HCT116 (cell line): ENCODE results near the gene TMEM109. TPM values are rescaled to one million over a fixed set of nuclear protein-coding genes. Genes with fewer than 3 reads are reported as not detected.

Experiments
- ATAC-seq: fragments of 200-7000 bp; cut with Tn5 transposase; 2 replicates; pipeline ENCODE4 v1.9.1; 2020; ENCODE audit warnings: mild to moderate bottlenecking, moderate library complexity
- BruUV-seq: library from RNA; stranded (reverse); fragments of 400-500 nt; replicated peaks from 2 replicates; lab custom pipeline; 2021; lab: Mats Ljungman, UMichigan
- CTCF ChIA-PET: fragments of 300-600 bp; sonication (Branson Sonifier 250); formaldehyde crosslinking; loops from one replicate; lab custom pipeline; 2021; ENCODE audit warnings: antibody characterized with exemption; lab: Charles Lee
- POLR2A ChIA-PET: fragments of 300-600, 350-600 bp; sonication (Branson Sonifier 250); formaldehyde crosslinking; loops from one replicate; lab custom pipeline; 2021; ENCODE audit warnings: antibody characterized with exemption; lab: Charles Lee
- RAD21 ChIA-PET, 2 experiments: fragments of 300-600 bp; sonication (Branson Sonifier 250); formaldehyde crosslinking; loops; one replicate each; lab custom pipeline; 2023; ENCODE audit warnings: low total read pairs in 2 of 2; ENCODE audit not compliant: uncharacterized antibody in 2 of 2, unreplicated experiment in 2 of 2, low non-redundant PET in 1 of 2; lab: Charles Lee
- DNase-seq: peaks from one replicate; pipeline ENCODE4 v3.0.0-alpha.2; 2010; ENCODE audit warnings: low read depth, low spot score
- H2AFZ ChIP-seq: fragments of 200-600 bp; shearing (Covaris generic), sonication (generic); 2 replicates; pipeline ENCODE4 v1.6.1; 2017; ENCODE audit warnings: low read depth, mixed run types, mixed read lengths, antibody characterized with exemption, low read length; ENCODE audit not compliant: poor library complexity, severe bottlenecking
- H3K27ac ChIP-seq: 2 replicates; pipeline ENCODE4 v1.5.1; 2012; ENCODE audit warnings: low read depth, low read length
- H3K27me3 ChIP-seq: fragments of 200-600 bp; sonication (generic); 2 replicates; pipeline ENCODE4 v1.6.1; 2016; ENCODE audit warnings: mixed run types, low read length, mixed read lengths; ENCODE audit not compliant: insufficient read depth
- H3K36me3 ChIP-seq, 2 experiments: fragments of 200-500 bp in 1 of 2; fragments of 200-600 bp in 1 of 2; sonication (Bioruptor generic) in 1 of 2; sonication (generic) in 1 of 2; 2 replicates each; pipeline versions ENCODE4 v1.5.1 to v1.6.1; 2014 to 2016; ENCODE audit warnings: low read length in 2 of 2, inconsistent platforms in 1 of 2, mixed read lengths in 1 of 2, mixed run types in 1 of 2; ENCODE audit not compliant: insufficient read depth in 2 of 2, control insufficient read depth in 1 of 2
- H3K4me1 ChIP-seq, 2 experiments: fragments of 200-600 bp in 1 of 2; sonication (generic) in 1 of 2; 2 replicates each; pipeline versions ENCODE4 v1.5.1 to v1.6.1; 2012 to 2017; ENCODE audit warnings: low read length in 2 of 2, inconsistent platforms in 1 of 2, mild to moderate bottlenecking in 1 of 2, mixed read lengths in 1 of 2, mixed run types in 1 of 2, moderate library complexity in 1 of 2; ENCODE audit not compliant: insufficient read depth in 2 of 2, control insufficient read depth in 1 of 2
- H3K4me2 ChIP-seq: fragments of 200-600 bp; sonication (generic); 2 replicates; pipeline ENCODE4 v1.6.1; 2017; ENCODE audit warnings: mixed run types, low read length, mixed read lengths
- H3K4me3 ChIP-seq, 2 experiments: fragments of 200-600 bp in 1 of 2; sonication (generic) in 1 of 2; replicated peaks in 1 of 2; 2 replicates each; pipeline ENCODE4 v1.5.1; 2011 to 2016; ENCODE audit warnings: low read length in 2 of 2, control low read depth in 1 of 2, low read depth in 1 of 2, mild to moderate bottlenecking in 1 of 2, mixed read lengths in 1 of 2, mixed run types in 1 of 2
- H3K79me2 ChIP-seq: fragments of 200-600 bp; sonication (generic); 2 replicates; pipeline ENCODE4 v1.6.1; 2017; ENCODE audit warnings: mild to moderate bottlenecking, mixed run types, low read length, moderate library complexity, mixed read lengths; ENCODE audit not compliant: insufficient read depth
- H3K9ac ChIP-seq: fragments of 200-600 bp; sonication (generic); 2 replicates; pipeline ENCODE4 v1.6.1; 2016; ENCODE audit warnings: low read length, mixed read lengths
- H3K9me2 ChIP-seq: fragments of 200-600 bp; sonication (generic), shearing (Covaris generic); 2 replicates; pipeline ENCODE4 v1.6.1; 2017; ENCODE audit warnings: mixed run types, mild to moderate bottlenecking, moderate library complexity; ENCODE audit not compliant: insufficient read depth
- H3K9me3 ChIP-seq, 2 experiments: fragments of 200-500 bp in 1 of 2; fragments of 200-600 bp in 1 of 2; sonication (Bioruptor generic) in 1 of 2; sonication (generic) in 1 of 2; 2 replicates each; pipeline ENCODE4 v1.6.1; 2014 to 2017; ENCODE audit warnings: low read length in 2 of 2, mixed read lengths in 2 of 2, inconsistent platforms in 1 of 2, low read depth in 1 of 2, mild to moderate bottlenecking in 1 of 2, mixed run types in 1 of 2, moderate library complexity in 1 of 2; ENCODE audit not compliant: control insufficient read depth in 1 of 2, insufficient read depth in 1 of 2
- H4K20me1 ChIP-seq: fragments of 200-600 bp; sonication (generic), shearing (Covaris generic); 2 replicates; pipeline ENCODE4 v1.6.1; 2017; ENCODE audit warnings: mixed run types, mild to moderate bottlenecking, moderate library complexity; ENCODE audit not compliant: insufficient read depth
- CBX3 ChIP-seq: IDR thresholded peaks from 2 replicates; pipeline ENCODE4 v1.6.1; 2012; ENCODE audit warnings: low read depth
- EGR1 ChIP-seq: IDR thresholded peaks from 2 replicates; pipeline ENCODE4 v1.6.1; 2012; ENCODE audit warnings: low read depth
- ELF1 ChIP-seq: IDR thresholded peaks from 2 replicates; pipeline ENCODE4 v1.6.1; 2012; ENCODE audit warnings: low read depth, borderline replicate concordance
- POLR2A ChIP-seq: IDR thresholded peaks from 2 replicates; pipeline ENCODE4 v1.7.0; 2011; ENCODE audit warnings: borderline replicate concordance; ENCODE audit not compliant: insufficient read depth, insufficient read length; ENCODE audit errors: extremely low read depth
- POLR2AphosphoS5 ChIP-seq: IDR thresholded peaks from 2 replicates; pipeline ENCODE4 v1.6.1; 2011; ENCODE audit warnings: mild to moderate bottlenecking, low read depth, low read length, moderate library complexity
- SIN3A ChIP-seq: IDR thresholded peaks from 2 replicates; pipeline ENCODE4 v1.6.1; 2012; ENCODE audit warnings: low read depth
- SRF ChIP-seq: IDR thresholded peaks from 2 replicates; pipeline ENCODE4 v1.6.1; 2012; ENCODE audit warnings: low read depth
- TCF7L2 ChIP-seq: IDR thresholded peaks from 2 replicates; pipeline ENCODE4 v1.7.0; 2011; ENCODE audit warnings: borderline replicate concordance, inconsistent platforms; ENCODE audit not compliant: insufficient read depth, insufficient read length; ENCODE audit errors: extremely low read depth
- YY1 ChIP-seq: IDR thresholded peaks from 2 replicates; pipeline ENCODE4 v1.6.1; 2011; ENCODE audit warnings: low read length, low read depth, moderate library complexity, mild to moderate bottlenecking; ENCODE audit not compliant: insufficient replicate concordance; ENCODE audit errors: extremely low read depth
- ZBTB33 ChIP-seq: IDR thresholded peaks from 2 replicates; pipeline ENCODE4 v1.6.1; 2011; ENCODE audit warnings: mild to moderate bottlenecking, low read length, moderate library complexity; ENCODE audit not compliant: insufficient replicate concordance; ENCODE audit errors: extremely low read depth
- ZFX ChIP-seq: fragments of 450-650 bp; IDR thresholded peaks from 2 replicates; pipeline ENCODE4 v1.6.1; 2017
- intact Hi-C: fragments of 100-400 bp; cut with micrococcal nuclease; formaldehyde crosslinking; loops from 2 replicates; pipeline ENCODE4 v1.10.0; 2022
- total RNA-seq: library from RNA; stranded (reverse); gene quantifications from one replicate; pipeline ENCODE4 v1.2.1, GENCODE V29; 2021; ENCODE audit not compliant: unreplicated experiment
- TF ChIP-seq, protein P1 (sequence below): IDR thresholded peaks from 2 replicates; pipeline ENCODE4 v1.6.1; 2012
- TF ChIP-seq, protein P2 (sequence below), 3 experiments: fragments of 200-600 bp in 1 of 3; sonication (generic) in 1 of 3; IDR thresholded peaks in 2 of 3; conservative IDR thresholded peaks in 1 of 3; 2 replicates each; pipeline ENCODE4 v1.5.1; 2012 to 2017; ENCODE audit warnings: low read depth in 2 of 3, low read length in 2 of 3, antibody characterized with exemption in 1 of 3, borderline replicate concordance in 1 of 3, control low read depth in 1 of 3, mild to moderate bottlenecking in 1 of 3, mixed read lengths in 1 of 3, mixed run types in 1 of 3, moderate library complexity in 1 of 3; ENCODE audit not compliant: insufficient read depth in 1 of 3
- TF ChIP-seq, protein P3 (sequence below): IDR thresholded peaks from 2 replicates; pipeline ENCODE4 v1.6.1; 2012

The TMEM109 gene
- total RNA-seq, 1 experiment from 2014 or later: 44.4 TPM

DNA sequence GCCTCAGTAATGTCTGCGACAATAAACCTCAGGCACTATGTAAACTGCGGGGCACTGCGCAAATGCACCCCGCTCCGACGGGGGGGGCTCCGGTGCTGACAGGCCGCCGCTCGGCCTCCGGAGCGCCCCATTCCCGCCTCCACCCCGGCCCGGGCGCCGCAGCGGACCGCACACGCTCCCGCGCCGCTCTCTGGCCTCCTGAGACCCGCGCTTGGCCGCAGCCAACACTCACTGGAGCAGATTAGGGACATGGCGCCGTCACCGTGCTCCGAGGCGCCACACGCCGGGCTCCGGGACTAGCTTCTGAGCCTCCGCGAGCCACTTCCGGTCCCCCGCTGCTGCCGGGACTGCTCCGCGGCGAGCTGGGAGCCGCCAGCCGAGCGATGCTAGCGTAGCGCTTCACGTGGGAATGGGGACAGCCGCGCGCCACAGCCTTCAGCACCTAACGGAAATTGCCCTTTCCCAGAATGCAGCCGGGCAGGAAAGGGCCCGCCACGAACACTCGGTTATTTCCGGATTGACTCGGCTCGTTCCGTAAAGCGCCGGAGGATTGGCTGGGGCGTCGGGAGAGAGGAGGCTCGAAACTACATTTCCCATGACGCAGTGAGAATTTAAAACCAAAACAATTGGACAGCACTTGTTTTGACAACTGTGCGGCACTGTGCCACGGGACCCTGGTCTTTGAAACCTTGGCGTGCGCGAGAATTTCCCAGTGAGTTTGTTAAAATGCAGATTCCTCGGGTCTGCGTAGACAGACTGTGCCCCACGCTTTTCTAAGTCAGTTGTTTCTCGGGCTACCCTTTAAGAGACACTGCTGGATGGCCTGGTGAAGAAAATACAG, 7.6 kb upstream of the TMEM109 start, which contains the start of gene PRPF19:
Gene PRPF19, minus strand, starts transcription at position 454 of the 841 bp plus-strand sequence. Its CDS starts 203 bp downstream, at position 251.
- DNase-seq: peak; percentile 91
- CTCF ChIA-PET: no interaction called here
- TF ChIP-seq ZFX (peak; percentile 37; the same call in 1 of the 2 replicates), CBX3 (no peak), POLR2AphosphoS5 (peak; percentile 86), ZBTB33 (peak; percentile 70), POLR2A (peak; percentile 36), SRF (no peak; the same call in 1 of the 2 replicates), TCF7L2 (peak; percentile 29), SIN3A (peak; percentile 91), EGR1 (no peak), YY1 (peak; percentile 38), ELF1 (peak; percentile 71; the same call in 1 of the 2 replicates)
- TF ChIP-seq, protein P1, sequence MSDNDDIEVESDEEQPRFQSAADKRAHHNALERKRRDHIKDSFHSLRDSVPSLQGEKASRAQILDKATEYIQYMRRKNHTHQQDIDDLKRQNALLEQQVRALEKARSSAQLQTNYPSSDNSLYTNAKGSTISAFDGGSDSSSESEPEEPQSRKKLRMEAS: peak; percentile 94
- TF ChIP-seq, protein P2, sequence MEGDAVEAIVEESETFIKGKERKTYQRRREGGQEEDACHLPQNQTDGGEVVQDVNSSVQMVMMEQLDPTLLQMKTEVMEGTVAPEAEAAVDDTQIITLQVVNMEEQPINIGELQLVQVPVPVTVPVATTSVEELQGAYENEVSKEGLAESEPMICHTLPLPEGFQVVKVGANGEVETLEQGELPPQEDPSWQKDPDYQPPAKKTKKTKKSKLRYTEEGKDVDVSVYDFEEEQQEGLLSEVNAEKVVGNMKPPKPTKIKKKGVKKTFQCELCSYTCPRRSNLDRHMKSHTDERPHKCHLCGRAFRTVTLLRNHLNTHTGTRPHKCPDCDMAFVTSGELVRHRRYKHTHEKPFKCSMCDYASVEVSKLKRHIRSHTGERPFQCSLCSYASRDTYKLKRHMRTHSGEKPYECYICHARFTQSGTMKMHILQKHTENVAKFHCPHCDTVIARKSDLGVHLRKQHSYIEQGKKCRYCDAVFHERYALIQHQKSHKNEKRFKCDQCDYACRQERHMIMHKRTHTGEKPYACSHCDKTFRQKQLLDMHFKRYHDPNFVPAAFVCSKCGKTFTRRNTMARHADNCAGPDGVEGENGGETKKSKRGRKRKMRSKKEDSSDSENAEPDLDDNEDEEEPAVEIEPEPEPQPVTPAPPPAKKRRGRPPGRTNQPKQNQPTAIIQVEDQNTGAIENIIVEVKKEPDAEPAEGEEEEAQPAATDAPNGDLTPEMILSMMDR (IDR thresholded peaks at IDR 0.05 in 2 of 3, conservative IDR thresholded peaks at IDR 0.05 in 1 of 3; ENCODE audit: borderline replicate concordance in 1 of 3, insufficient read depth in 1 of 3, low read depth in 2 of 3, low read length in 2 of 3): no peak
- TF ChIP-seq, protein P3, sequence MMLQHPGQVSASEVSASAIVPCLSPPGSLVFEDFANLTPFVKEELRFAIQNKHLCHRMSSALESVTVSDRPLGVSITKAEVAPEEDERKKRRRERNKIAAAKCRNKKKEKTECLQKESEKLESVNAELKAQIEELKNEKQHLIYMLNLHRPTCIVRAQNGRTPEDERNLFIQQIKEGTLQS: no peak
- TF ChIP-seq, all 23 proteins: peak for 9
- Histone ChIP-seq H4K20me1 (no peaks in the 10 kb centered on the region; the same call in 1 of the 2 replicates), H3K4me1 (peaks cover 10 to 19% of the 10 kb centered on the region in 2 experiments), H3K4me3 (peak within 1 kb of the TSS; percentile 84 to 92), H3K9me2 (no peaks in the 10 kb centered on the region), H3K27me3 (no peaks in the 10 kb centered on the region), H2AFZ (peak within 1 kb of the TSS; percentile 58), H3K9me3 (no peaks in the 10 kb centered on the region), H3K36me3 (peaks cover 13 to 24% of the 10 kb centered on the region in 2 experiments; a peak in 3 of 4 replicates), H3K9ac (peak within 1 kb of the TSS; percentile 98), H3K27ac (peak within 1 kb of the TSS; percentile 90), H3K79me2 (peaks cover 48% of the 10 kb centered on the region), H3K4me2 (peak within 1 kb of the TSS; percentile 87)
- ChIA-PET POLR2A (interaction anchor here (1.3 kb wide), 1 partner anchor 19 kb away, joined by 4 read pairs; no protein-coding TSS in a partner anchor), RAD21 (interaction anchor here in 1 of 2 experiments (0.7 kb wide), 1 partner anchor 552 kb away, joined by 3 read pairs; no protein-coding TSS in a partner anchor)
- intact Hi-C loops: no loop called here
- no TSS peak for BruUV-seq
- peak; percentile 97 for ATAC-seq
